Measurements from ENCODE around the gene SYNPO.

DNA sequence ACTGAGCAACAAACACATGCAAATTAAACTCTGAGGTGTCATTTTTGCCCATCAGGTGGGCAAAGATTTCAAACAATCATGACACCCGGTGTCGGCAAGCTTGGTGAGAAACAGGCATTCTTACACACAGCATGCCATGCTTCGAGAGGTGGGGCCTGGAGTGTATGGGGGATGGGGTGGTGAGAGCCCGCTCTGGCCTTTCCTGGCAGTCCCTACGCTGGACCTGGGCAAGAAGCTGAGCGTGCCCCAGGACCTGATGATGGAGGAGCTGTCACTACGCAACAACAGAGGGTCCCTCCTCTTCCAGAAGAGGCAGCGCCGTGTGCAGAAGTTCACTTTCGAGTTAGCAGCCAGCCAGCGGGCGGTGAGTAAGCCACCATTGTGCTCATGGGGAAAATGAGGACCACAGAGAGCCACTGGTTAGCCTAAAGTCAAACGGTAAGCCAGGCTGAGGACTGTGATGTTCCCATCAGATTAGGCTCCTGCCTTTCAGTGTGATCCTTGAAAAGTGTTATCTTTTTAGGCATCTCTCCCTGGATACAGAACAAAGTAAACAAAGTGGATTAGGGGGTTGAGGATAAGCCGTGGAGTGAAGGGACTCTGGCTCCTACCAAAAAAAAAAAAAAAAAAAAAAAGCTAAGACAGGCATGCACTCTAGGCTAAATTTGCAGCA, 30.0 kb downstream of the SYNPO start:
- TF ChIP-seq, protein P1, sequence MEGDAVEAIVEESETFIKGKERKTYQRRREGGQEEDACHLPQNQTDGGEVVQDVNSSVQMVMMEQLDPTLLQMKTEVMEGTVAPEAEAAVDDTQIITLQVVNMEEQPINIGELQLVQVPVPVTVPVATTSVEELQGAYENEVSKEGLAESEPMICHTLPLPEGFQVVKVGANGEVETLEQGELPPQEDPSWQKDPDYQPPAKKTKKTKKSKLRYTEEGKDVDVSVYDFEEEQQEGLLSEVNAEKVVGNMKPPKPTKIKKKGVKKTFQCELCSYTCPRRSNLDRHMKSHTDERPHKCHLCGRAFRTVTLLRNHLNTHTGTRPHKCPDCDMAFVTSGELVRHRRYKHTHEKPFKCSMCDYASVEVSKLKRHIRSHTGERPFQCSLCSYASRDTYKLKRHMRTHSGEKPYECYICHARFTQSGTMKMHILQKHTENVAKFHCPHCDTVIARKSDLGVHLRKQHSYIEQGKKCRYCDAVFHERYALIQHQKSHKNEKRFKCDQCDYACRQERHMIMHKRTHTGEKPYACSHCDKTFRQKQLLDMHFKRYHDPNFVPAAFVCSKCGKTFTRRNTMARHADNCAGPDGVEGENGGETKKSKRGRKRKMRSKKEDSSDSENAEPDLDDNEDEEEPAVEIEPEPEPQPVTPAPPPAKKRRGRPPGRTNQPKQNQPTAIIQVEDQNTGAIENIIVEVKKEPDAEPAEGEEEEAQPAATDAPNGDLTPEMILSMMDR (IDR thresholded peaks at IDR 0.05; ENCODE audit: insufficient read depth, low read length, poor library complexity, severe bottlenecking), result no peak
- TF ChIP-seq EZH2phosphoT487 (conservative IDR thresholded peaks at IDR 0.05; ENCODE audit: low read length), result no peak
